Measurements from ENCODE around the gene CTNND2.

The CTNND2 gene, protein sequence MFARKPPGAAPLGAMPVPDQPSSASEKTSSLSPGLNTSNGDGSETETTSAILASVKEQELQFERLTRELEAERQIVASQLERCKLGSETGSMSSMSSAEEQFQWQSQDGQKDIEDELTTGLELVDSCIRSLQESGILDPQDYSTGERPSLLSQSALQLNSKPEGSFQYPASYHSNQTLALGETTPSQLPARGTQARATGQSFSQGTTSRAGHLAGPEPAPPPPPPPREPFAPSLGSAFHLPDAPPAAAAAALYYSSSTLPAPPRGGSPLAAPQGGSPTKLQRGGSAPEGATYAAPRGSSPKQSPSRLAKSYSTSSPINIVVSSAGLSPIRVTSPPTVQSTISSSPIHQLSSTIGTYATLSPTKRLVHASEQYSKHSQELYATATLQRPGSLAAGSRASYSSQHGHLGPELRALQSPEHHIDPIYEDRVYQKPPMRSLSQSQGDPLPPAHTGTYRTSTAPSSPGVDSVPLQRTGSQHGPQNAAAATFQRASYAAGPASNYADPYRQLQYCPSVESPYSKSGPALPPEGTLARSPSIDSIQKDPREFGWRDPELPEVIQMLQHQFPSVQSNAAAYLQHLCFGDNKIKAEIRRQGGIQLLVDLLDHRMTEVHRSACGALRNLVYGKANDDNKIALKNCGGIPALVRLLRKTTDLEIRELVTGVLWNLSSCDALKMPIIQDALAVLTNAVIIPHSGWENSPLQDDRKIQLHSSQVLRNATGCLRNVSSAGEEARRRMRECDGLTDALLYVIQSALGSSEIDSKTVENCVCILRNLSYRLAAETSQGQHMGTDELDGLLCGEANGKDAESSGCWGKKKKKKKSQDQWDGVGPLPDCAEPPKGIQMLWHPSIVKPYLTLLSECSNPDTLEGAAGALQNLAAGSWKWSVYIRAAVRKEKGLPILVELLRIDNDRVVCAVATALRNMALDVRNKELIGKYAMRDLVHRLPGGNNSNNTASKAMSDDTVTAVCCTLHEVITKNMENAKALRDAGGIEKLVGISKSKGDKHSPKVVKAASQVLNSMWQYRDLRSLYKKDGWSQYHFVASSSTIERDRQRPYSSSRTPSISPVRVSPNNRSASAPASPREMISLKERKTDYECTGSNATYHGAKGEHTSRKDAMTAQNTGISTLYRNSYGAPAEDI (N-terminal part only)

DNA sequence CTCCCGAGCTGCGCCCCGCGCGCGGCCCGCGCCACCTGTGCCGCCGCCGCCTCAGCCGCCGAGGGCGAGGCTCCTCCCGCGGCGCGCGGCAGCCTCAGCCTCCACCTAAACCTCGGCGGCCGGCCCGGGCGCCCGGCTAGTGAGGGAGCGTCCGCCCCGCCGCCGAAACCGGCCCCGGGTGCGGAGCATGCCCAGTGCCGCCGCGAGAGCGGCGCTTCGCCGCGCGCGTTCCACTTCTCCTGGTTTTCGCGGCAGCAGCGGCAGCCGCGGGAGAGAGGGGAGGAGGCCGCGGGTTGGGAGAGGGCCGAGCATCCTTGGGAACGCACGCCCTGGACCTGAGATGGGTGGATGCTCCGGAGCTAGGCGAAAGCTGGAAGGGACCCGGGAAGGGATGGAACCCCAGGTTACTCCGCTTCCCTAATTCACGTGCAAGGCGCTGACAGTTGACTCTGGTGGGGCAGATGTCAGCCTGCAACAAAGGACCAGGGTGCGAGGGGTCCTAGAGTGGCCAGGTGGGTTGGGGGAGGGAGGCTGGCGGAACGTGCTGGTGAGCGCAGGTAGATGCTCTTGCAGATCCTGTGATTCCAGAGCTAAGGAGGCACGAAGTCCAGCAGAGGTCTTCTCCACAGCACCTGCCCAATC, at the start of gene CTNND2:
Gene CTNND2, minus strand, starts transcription at position 182 of the 642 bp plus-strand sequence. CDS start 593 bp downstream, outside the sequence.
- DNase-seq, result no peak

DNA sequence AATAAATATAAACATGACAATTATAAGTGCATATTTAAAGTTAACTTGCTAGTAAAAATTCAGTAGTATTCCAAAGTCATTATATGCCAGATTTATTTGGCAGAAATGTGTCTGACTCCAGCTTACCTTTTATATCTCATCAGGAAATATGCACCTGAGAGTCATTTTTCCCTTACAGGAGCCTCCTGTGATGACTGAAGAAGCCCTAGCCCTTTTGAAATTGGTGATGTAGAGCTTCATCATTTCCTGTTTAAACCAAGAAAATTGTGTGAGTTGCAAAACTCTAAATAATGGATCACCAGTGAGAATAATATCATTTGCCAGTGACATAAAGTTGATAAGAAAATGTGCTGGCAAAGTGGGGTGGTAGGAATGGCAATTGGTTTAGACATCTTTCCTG, 42.1 kb upstream of the CTNND2 start:
- no peak for DNase-seq

DNA sequence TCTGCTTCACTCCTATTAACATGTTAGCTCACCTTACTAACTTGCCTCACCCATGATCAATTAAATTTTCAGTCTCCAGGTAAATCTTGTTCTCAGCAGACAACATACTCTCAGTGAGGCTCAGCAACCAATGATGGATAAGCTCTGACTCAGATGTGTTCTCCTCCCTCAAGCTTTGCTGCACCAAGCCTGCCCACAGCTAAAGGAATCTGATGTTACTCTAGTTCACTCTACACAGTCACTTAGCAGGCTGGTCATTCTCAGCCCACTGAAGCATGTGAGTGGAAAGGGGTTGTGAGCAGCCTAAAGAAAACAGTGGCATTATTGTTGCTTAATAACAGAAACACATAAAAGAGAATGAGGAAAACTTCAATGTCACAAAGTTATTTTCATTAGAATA, 37.3 kb upstream of the CTNND2 start:
- no peak for DNase-seq

DNA sequence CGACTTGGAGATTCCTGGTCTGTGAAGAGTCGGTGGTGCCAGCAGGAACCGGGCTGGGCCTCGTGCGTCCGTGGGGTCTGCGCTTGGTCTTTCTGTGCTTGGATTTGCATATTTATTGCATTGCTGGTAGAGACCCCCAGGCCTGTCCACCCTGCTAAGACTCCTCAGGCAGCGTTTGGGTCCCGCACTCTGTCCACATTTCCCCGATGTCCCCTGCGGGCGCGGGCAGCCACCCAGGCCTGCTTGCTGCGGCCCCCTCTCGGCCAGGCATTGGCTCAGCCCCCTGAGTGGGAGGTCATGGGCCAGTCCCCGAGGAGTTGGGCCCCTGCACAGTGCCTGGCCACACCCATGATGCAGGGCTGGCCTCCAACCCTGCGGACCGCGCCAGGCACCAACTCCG, 27.4 kb upstream of the CTNND2 start:
- no peak for DNase-seq

DNA sequence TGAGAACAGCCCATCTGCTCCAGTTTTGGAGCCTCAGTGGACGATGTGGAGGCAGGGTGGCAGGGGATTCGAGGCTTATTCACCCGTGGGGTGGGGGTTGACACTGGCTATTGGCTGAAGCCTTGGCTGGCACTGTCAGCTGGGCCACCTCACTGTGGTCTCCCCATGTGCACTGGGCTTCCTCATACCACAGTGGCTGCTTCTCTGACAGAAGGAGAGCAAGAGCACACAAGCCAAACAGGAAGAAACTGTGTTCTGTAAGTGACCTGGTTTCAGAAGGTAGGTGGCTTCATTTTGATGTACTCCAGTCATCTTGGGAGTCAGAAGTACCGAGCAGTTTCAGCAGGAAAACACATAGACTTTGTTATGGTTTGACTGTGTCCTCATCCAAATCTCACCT, 24.7 kb upstream of the CTNND2 start:
- no peak for DNase-seq

DNA sequence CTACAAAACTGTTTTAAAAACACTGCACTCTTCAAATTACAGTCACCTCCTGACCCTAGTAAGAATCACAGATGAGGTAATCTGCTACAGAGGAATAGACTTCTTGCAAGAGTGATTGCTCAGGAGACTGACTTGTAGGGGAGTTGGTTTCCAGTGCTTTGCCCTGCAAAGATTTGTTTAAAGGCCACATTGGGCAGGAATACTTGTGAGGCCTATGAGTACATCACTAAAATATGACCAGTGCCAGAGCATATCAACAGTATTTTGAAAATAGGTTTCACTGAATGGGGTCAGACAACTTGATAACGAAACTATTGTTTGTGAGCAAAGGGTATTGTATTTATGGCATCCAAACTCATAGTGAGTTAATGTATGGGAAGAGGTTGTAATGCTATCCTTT, 21.5 kb upstream of the CTNND2 start:
- DNase-seq, result no peak

DNA sequence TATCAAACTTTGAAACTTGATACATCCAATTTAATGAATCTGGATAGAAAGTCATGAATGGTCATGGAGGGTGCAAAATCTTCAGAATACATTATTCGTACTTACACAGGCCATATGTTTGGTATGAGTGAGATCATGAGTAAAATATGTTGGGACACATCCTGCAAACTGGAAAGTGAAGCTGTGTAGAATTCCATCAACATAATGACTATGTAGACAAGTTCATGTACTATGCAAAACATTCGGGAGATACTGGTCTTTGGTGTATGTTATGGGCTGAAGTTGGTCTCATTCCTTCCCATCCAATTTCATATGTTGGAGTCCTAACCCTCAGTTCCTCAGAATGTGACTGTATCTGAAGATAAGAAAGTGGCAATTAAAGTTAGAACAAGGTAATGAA, 18.1 kb upstream of the CTNND2 start:
- no peak for DNase-seq

DNA sequence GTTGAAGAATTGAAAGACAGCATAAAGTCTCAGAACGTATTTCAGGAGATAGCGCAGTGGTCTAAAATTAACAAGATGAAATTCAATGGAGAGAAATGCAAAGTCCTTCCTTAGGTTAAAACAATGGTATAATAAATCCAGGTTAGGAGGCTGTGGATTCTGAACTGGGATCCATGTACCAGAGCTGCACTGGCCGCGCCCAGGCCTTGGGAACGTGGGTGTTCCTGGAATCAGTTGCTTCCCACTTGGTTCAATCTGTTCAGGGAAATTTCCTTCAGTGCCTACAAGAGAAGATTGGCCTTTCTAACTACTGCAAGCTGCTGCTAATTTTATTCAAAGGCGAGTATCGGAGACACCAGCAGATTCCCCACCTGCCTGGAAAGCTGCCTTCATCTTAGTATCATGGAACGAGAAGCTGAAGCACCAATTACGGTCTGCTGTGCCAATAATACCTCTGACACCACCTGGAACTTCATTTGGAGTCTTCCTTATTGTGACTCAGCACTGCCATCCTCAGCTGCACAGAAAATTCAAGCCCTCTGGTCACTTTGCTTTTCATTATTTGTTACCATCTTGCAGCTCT, 14.3 kb upstream of the CTNND2 start:
- DNase-seq, result no peak

DNA sequence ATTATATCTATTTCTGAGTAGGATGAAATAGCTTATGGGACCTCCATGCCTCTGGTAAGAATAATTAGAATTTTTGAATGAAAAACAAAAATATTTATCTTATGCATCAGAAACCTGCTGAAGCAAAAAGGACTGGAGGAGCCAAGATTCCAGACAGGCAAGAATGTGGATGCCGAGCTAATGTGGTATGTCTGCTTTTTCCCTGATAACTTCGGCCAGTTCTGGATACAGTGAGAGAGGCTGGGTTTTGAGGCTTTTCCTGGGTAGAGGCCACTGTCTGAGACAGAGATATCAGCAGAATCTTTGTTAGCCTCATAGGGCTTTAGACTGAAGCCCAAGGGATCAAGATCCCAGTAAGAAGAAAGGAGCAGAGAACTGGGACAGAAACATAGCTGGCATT, 5.2 kb upstream of the CTNND2 start:
- DNase-seq, result no peak

DNA sequence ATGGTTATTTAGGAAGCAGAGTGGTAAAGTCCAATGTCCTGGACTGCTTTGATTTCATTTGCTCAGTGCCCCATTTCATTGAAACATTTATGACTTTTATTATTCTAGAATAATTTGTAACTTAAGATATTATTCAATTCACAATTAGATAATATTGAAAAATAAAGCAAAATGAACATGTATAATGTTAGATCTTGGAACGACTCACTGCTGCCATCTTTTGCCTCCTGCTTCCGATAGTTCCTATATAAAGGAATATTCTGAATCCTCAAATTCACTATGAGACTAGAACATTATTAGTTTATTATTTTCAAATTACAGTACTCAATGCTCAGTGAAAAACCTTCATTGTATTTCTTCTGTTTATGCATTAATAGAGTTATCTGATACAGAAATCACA, 2.3 kb upstream of the CTNND2 start:
- DNase-seq, result no peak

DNA sequence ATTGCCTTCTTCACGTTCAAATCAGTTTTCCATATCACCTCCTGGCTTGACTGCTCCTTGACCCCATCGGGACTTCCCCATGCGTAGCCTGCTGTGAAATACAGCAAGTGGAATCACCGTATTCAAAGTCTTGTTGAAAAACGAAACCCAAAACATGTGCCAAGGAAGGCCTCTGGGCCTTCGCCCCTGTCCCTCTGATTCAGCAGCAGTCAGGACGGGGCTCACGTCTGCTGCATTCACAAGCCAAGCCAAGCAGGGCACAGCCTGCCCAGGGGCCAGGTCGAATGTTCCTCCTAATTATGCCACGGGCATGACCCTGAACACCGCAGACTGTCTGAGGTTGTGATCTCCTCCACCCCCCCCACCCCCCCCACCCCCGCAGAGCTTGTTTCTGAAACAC, 960 bp upstream of the CTNND2 start:
- DNase-seq, result no peak

DNA sequence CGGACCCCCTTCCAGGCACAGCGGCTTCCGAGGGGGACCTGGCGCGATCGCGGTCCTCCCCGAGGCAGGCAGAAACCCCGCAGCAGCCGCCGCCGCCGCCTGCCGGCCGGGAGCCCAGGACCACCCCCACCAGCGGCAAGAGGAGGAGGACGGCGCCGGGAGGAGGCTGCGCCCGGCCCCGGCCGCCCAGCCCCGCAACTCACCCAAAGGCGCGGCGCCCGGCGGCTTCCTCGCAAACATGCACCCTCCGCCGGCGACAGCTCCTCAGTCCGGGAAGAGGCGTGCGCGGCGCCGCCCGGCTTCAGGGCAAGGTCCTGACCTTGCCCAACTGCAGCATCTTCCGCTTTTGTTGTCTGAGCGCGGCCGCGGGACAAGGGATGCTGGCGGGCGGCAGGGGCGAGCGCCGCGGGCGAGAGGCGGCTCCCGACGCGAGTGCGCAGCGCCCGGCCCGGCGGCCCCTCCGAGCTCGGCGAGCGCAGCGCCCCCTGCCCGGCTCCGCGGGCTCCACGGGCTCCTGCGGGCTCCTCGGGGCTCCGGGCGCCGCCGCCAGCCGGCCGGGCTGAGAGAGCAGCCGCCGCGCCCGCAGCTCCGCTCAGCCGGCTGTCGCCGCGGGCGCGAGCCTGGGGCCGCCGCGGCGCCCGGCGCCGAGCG, 507 bp downstream of the CTNND2 start:
- peak; percentile 1 to 4 for DNase-seq

DNA sequence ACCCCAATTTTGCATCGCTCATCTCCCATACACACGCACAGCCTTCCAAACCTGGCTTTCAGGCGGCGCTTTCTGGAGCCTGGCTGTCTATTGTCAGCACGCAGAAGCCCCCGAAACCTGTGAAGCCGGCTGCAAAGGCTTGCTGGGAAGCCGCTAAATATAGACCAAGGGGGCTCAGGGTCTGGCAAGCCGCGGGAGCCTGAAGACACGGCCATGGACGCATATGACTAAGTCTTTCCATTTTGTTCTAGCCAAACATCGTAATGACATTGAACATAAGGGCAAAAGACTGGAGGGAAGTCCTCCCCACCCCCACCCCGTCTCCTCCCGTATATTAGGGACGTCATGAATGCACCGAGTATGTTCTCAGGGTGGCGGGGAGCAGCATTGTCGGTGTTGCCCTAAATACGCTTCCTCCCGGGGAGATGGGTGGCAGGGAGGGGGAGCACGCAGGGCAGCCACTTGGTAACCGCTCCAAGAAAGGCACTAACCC, 1.1 kb downstream of the CTNND2 start:
- no peak for DNase-seq

DNA sequence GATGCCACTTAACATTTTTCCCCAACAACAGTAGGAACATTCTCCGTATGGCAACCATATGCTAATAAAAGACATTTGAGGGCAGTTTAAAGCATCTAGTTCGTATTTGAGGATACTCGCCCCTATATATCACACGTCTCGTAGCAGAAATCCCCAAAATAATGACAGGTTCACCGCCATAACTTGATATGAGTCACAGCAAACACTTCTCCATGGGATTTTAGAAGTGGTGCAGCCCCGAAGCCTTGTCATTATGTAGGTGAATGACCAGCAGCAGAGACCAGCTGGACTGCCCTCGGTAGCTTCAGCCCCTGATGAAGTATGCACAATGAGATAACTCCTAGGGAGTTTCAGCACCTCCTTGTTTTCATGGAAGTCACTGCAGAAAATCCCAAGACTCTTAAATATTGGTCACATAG, 2.0 kb downstream of the CTNND2 start:
- DNase-seq, result no peak

DNA sequence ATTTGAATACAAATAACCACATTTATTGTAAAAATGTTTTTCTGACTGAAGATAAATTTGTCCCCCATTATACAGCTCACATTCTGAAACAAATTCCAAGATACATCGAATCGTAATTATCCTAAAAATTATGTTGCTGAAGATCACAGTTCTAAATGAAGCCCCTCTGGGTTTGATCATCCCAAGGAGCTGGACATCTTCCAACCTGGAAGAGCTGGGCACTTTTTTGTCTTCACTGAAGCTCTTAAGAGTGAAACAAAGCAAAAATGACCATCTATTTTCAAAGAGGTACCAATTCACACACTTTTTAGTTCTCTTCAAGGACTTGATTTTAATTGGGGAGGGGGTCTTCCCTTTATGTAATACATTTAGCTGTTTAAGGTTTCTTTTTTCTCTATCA, 5.5 kb downstream of the CTNND2 start:
- DNase-seq, result no peak

DNA sequence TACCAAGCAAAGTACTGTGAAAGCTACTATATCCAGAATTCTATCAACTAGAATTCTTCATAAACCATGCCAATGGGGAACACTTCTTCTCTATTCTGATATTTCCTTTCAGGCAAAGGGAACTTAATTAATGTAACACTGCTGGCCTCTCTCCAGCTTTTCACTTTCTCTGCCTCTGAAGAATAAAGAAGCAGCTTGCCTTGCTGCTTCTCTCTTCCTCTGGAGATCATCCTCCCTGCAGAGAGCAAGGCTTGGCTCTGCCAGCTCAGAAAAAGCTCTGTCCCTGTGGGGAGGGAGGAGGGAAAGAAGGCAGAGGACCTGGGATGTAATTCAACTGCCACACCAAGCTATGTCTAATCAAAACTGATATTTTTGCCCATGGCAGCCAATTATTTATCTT, 6.5 kb downstream of the CTNND2 start:
- DNase-seq, result no peak

DNA sequence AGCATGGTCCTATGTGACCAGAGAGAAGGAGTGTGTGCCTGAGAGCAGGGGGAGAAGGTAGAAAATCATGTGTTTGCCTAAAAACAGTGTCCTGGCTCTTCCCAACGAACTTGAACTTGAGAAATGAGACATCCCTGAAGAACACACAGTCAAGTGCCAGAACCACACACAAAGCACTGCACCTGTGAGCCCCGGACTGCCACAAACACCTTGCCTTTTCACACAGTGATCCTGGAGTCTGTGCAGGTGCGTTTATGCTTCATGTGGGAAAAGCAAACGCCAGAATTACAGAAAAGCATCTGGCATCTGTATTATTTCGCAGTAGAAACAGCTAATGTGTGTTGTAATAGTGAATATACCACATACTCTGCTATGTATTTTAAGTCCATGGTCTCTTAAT, 9.3 kb downstream of the CTNND2 start:
- DNase-seq, result no peak

DNA sequence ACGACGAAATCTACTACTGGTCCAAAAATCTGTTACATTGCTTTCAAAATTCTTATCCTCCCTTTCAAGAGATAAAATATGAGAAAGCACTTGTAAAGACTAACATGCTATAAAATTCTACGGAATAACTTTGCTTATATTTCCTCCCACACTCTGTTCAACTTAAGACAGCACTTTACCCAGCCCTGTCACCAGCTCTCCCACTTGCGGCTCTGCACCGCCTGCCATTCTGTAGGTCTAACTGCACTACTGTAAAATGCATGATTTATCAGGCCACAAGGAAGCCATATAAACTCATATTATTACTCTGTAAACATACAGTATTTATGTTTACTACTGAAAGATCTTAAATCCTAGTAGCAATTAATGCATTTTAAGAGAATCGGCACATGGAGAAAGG, 11.4 kb downstream of the CTNND2 start:
- DNase-seq, result no peak

DNA sequence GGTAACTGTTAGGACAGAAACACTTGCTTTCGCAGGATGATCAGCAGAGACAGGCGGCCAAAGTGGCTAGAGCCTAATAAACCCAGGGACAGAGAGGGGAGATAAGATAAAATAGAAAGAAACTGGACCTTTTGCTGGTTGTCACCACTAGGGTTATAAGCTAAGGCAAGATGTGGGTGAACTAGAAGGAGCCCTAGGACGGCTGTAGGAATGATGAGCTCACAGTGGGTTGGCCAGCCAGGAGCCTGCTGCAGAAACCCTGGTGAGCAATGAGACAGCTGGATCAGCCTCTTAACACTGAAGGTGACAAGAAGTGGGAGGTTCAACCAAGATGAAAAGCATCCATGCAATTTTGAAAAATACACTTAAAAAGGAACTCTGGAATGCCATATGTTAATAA, 13.5 kb downstream of the CTNND2 start:
- DNase-seq, result no peak

DNA sequence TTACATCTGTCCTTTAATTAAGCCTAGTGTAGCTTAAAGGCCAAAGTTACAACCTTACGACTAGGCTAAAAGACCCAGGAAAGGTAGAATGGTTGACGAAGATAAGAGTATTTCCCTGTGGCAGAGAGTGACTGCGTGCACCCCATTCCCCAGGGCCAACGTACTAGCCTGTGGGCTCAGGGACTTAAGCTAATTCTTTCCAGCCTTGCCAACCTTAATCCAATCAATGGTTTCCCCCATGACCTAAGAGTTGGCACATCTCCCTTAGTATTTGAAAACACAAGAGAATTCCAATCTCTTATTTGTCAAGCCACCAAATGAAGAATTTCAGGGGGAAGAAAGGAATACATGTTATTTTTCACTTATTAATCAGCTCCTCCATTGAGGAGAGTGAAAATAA, 16.0 kb downstream of the CTNND2 start:
- DNase-seq, result no peak

DNA sequence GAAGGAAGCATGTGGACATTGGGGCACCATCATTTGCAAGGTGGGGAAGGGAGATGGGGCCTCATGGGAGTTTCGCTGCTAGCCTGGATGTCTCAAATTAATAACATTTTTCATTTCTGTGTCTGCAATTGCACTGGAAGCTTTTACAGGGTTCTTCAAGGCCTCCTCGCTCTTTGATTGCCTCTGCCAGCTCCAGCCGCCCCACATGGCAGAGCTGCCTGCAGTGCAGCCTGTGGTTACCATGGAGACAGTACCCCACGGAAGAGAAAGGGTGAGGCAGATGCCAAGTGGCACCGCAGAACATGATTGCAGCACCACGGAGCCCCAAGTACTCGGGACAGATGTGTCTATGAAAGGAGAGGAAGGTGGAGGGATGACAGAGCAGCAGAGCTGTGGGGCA, 25.4 kb downstream of the CTNND2 start:
- no peak for DNase-seq

DNA sequence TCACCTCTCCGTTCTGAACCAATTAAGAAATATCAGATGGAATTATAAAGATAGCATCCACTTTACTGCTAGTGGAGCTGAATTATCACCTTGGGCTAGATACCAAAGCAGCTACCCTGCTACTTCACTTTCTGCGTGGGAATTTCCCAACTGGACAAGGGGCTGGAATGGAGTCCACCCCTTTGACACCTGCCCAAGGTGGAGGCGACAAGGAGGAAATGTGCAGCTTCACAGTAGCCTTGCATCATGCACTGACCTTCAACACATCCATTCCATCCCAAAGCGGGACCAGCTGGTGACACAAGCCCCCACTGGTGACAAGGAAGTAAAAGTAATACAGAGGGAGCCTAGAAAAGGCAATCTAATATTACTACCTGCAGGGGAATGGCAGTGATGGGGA, 30.7 kb downstream of the CTNND2 start:
- no peak for DNase-seq
